BE2C (cell line): ENCODE results near the gene PTK7.
A peak's percentile ranks its signal among the peaks of the same experiment; 100 is the strongest.

ENCODE experiments used
- DNase-seq: peaks from one replicate; pipeline ENCODE4 v3.0.0-alpha.2; 2020
- H3K27me3 ChIP-seq: fragments of 250-450 bp; sonication (Bioruptor Pico); 2 replicates; pipeline ENCODE4 v1.5.1; 2020; ENCODE audit warnings: mild to moderate bottlenecking
- H3K36me3 ChIP-seq: fragments of 250-450 bp; sonication (Bioruptor Pico); 2 replicates; pipeline ENCODE4 v1.5.1; 2020; ENCODE audit warnings: mild to moderate bottlenecking
- H3K4me1 ChIP-seq: fragments of 250-450 bp; sonication (Bioruptor Pico); 2 replicates; pipeline ENCODE4 v1.5.1; 2020
- H3K4me3 ChIP-seq: 2 replicates; pipeline ENCODE4 v1.5.1; 2011; ENCODE audit warnings: low read depth, low read length
- H3K9me3 ChIP-seq: fragments of 250-450 bp; sonication (Bioruptor Pico); 2 replicates; pipeline ENCODE4 v1.5.1; 2020
- TF ChIP-seq, protein P1 (sequence below): IDR thresholded peaks from 2 replicates; pipeline ENCODE4 v1.5.1; 2012; ENCODE audit warnings: mild to moderate bottlenecking, low read depth, low read length

The PTK7 gene

DNA sequence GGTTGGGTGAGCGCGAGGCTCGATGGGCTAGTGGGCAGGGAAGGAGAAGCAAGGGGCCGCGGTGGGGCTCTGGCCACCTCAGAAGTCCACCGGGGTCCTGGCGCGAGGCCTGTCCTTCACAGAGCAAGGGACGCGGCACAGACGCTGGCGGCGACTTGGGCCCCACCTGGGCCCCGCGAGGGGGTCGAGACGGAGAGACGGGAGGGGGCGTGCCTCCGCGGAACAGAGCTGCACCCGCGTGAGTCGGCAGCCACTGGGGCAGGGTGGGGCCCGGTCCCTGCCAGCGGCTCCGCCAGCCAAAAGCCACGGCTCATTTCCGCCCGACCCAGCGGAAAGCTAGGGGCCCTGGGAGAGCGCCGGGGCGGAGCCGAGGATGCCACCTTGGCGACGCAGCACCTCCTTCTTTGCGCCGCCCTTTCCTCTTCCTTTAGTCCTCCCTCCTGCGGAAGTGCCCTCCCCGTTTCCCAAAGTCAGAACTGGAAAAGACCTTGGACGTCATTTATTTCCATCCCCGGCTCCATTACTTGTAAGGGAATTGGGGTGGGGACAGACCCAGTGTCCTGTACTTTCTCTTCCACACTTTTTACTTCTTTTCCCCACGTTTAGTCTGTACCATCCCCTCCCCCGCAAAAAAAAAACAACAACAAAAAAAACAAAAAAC lies 22.4 kb upstream of the PTK7 start, which contains the start of gene CUL7:
Gene CUL7, minus strand, starts transcription at position 307 of the 661 bp plus-strand sequence. CDS start 1,063 bp downstream, outside the sequence.
- peaks cover 8% of the 10 kb centered on the region; the same call in 1 of the 2 replicates for H3K36me3 ChIP-seq
- TF ChIP-seq, protein P1, sequence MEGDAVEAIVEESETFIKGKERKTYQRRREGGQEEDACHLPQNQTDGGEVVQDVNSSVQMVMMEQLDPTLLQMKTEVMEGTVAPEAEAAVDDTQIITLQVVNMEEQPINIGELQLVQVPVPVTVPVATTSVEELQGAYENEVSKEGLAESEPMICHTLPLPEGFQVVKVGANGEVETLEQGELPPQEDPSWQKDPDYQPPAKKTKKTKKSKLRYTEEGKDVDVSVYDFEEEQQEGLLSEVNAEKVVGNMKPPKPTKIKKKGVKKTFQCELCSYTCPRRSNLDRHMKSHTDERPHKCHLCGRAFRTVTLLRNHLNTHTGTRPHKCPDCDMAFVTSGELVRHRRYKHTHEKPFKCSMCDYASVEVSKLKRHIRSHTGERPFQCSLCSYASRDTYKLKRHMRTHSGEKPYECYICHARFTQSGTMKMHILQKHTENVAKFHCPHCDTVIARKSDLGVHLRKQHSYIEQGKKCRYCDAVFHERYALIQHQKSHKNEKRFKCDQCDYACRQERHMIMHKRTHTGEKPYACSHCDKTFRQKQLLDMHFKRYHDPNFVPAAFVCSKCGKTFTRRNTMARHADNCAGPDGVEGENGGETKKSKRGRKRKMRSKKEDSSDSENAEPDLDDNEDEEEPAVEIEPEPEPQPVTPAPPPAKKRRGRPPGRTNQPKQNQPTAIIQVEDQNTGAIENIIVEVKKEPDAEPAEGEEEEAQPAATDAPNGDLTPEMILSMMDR = no peak

DNA sequence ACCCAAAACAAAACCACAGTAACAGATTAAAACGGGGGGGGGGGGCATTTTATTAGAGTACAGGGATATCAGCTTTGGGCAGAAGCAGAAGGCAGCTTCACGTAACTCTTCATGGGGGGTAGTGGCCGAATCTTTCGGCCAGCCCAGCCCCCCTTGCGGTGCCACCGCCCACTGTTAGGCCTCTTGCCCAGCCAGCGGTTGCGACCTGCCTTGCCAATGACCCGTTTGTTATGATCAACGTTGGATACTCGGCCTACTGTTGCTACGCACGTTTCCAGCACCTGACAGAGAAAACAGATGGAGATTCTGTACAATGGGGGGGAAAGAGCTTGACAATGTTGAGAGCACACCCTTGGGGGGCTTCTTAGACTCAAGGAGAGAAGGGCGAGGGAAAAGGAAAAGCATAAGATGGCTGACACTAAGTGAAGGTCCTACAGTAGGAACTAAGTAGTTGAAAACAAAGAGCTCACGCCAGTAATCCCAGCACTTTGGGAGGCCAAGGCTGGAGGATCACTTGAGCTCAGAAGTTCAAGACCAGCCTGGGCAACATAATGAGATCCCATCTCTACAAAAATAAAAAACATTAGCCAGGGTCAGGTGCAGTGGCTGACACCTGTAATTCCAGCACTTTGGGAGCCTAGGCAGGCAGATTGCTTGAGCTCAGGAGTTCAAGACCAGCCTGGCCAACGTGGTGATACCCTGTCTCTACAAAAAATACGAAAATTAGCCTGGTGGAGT lies 21.7 kb upstream of the PTK7 start:
- TF ChIP-seq, protein P1 = no peak
- peaks cover 4% of the 10 kb centered on the region; the same call in 1 of the 2 replicates for H3K4me1 ChIP-seq
- H3K4me3 ChIP-seq = peak overlapping the region; percentile 80
- no peaks in the 10 kb centered on the region for H3K27me3 ChIP-seq
- H3K9me3 ChIP-seq = no peaks in the 10 kb centered on the region
- DNase-seq = no peak
- peaks cover 8% of the 10 kb centered on the region; the same call in 1 of the 2 replicates for H3K36me3 ChIP-seq

More for the DNA sequence above, 22.4 kb upstream of the PTK7 start, which contains the start of gene CUL7:
- no peaks in the 10 kb centered on the region for H3K27me3 ChIP-seq
- peaks cover 4% of the 10 kb centered on the region; the same call in 1 of the 2 replicates for H3K4me1 ChIP-seq
- no peaks in the 10 kb centered on the region for H3K9me3 ChIP-seq
- DNase-seq = peak; percentile 93
- peak within 1 kb of the TSS; percentile 80 for H3K4me3 ChIP-seq

DNA sequence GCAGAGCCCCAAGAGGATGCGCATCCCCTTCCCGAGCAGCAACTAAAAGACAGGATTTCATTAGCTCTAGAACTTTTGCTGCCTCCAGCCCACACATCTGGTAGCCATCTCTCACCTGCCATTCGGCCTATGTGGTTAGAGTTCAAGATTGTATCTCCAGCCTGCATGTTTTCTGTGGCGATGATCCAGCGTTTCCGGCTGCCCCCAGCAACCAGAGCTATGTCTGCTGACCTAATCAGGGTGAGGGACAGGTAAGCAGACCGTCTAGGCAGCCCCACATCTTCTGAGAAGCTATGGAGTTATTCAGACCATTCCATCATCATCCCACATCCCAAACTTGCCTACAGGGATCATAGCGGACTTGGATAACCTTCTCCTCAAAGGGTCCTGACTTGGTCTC lies 20.1 kb upstream of the PTK7 start:
- H3K36me3 ChIP-seq = peaks cover 8% of the 10 kb centered on the region; the same call in 1 of the 2 replicates
- no peaks in the 10 kb centered on the region for H3K9me3 ChIP-seq
- DNase-seq = no peak
- H3K4me3 ChIP-seq = no peak overlapping the region
- peaks cover 4% of the 10 kb centered on the region; the same call in 1 of the 2 replicates for H3K4me1 ChIP-seq
- TF ChIP-seq, protein P1 = no peak
- H3K27me3 ChIP-seq = no peaks in the 10 kb centered on the region

DNA sequence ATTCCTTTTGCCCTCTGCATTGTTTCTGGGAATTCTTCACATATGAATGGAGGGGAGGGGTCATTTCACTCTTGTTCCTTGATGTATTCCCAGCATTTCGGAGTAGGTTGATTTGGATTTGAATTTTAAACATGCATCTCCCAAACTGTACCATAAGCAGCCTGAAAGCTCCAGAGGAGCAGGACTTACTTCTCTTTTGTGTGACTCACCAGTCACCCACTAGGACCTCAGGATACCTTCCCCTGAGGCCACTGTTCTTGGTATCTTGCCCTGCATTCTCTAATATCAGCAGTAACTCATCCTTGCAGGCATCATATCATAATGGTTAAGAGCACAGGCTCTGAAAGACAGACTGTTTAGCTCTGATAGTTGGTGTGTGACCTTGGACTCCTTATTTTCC lies 17.6 kb upstream of the PTK7 start:
- H3K4me1 ChIP-seq = peaks cover 4% of the 10 kb centered on the region; the same call in 1 of the 2 replicates
- peak overlapping the region; percentile 94 for H3K4me3 ChIP-seq
- H3K27me3 ChIP-seq = no peaks in the 10 kb centered on the region
- TF ChIP-seq, protein P1 = no peak
- DNase-seq = no peak
- H3K9me3 ChIP-seq = no peaks in the 10 kb centered on the region
- H3K36me3 ChIP-seq = peaks cover 8% of the 10 kb centered on the region

DNA sequence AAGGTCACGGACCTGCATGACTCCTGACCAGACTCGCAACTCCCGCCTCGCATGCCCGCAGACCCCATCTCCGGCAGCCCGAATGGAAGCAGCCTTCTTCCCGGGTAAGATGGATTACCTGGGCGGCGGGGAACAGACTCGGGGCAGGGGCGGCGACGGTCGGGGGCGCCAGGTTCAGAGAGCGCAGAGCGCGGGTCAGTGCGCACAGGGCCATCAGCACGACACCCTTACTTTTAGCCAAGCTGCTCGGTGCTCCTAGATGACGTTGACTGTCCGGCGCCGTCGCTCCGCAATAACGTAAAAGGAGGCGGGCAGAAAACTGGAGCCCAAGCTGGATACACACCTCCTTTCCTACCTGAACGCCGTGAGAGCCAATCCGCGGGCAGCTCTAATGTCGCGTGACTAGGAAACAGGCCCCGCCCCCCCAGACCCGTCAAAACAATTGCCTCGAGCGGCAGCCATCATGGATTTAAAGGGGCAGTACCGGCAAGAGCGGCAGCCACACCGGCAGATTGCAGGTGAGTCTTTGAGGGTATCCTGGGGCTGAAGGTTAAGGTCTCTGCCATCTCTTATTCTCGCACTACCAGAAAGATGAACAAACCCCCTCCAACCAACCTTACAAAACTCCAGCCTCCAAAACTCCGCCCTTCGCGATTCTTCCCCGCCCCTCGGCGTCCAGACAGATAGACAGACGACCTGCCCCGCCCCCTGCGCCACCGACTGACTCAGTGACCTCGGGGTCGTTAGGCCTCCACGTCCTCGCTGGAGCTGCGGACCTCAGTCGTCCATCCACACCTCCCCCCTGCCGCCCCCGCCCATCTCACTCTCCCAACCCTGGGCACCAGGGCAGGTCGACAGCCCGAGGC lies 16.7 kb upstream of the PTK7 start, which contains the start of the genes KLC4 and MRPL2:
Gene KLC4, plus strand, starts transcription at position 464 of the 866 bp plus-strand sequence. CDS start 1,705 bp downstream, outside the sequence.
Gene MRPL2, minus strand, starts transcription at position 267 of the 866 bp plus-strand sequence. Its CDS starts 53 bp downstream, at position 214.
- Histone ChIP-seq H3K4me1 (peaks cover 4% of the 10 kb centered on the region; the same call in 1 of the 2 replicates), H3K36me3 (peaks cover 8% of the 10 kb centered on the region)

More for the DNA sequence above, 16.7 kb upstream of the PTK7 start, which contains the start of the genes KLC4 and MRPL2:
- TF ChIP-seq, protein P1 = no peak
- DNase-seq = peak; percentile 97
- Histone ChIP-seq H3K27me3 (no peaks in the 10 kb centered on the region), H3K4me3 (peak within 1 kb of the TSS; percentile 94), H3K9me3 (no peaks in the 10 kb centered on the region)
